GM12872 (cell line): ENCODE data around the gene SMCO4.

Experiments
- CTCF ChIP-seq: IDR thresholded peaks from 3 replicates; pipeline ENCODE4 v1.5.1; 2011; ENCODE audit warnings: low read depth, mild to moderate bottlenecking, low read length, moderate library complexity; ENCODE audit not compliant: insufficient read depth

Gene SMCO4

DNA sequence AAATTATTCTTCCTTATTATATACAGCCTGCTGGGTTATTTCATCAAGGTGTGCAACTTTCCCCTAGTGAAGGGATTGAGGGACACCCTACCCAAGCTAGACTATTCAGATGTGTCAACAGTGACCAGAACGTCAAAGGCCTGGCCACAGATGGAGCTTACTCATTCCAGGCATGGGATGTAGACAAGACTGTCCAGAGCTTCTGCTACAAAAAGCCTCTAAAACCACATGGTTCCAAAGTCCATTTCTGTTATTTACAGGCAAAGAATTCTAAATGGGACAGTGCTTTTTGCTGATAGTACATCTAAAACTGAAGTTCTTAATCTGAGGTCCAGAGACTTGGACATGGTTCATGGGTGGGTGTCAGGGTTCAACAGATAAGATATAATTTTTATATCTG lies 9.7 kb upstream of the SMCO4 start:
- TF ChIP-seq CTCF = no peak

DNA sequence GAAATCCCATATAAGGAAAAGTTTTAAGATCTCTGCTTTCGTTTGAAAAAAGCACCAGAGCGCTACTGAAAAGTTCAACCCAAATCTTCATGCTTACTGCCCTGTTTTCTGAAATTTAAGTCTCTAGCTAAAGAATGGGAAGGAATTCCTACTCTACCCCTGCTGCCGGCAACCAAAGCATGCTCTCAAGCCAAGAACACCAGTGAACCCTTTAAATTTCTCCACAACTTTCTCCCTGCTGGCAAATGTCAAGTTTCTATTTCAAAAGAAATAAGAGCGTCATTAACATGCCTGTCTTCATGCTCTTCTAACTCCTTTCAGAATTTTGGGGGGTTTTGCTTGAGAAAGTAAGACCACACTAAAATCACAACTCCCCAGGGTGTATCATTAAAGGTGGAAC lies 6.8 kb upstream of the SMCO4 start:
- no peak for TF ChIP-seq CTCF

DNA sequence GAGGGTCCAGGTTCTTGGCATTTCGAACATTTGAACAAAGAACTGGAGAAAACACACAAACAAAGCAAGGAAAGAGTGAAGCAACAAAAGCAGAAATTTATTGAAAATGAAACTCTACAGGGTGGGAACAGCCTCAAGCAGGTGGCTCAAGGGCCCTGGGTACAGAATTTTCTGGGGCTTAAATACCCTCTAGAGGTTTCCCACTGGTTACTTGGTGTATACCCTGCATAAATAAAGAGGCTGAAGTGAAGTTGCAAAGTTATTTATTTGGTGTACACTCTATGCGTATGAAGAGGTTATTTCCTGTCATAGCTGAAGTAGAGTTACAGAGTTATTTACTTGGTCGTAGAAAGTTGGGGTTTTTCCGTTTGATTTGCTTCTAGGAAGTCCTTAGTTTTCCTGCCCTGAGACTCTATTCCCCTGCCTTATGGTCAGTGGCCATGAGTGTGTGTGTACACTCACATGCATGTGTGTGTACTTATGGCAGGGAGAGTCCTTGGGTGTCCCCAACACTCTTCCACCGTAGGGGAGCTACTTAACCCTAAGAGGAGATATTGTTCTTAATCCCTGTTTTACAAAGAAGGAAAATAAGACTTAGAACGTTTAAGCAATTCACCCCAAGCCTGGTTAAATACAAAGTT lies 5.6 kb upstream of the SMCO4 start:
- TF ChIP-seq CTCF = no peak

GRCh38 chr11:93547773-93548172 lies 4.6 kb upstream of the SMCO4 start:
- no peak for TF ChIP-seq CTCF

GRCh38 chr11:93547028-93547427 lies 3.8 kb upstream of the SMCO4 start:
- no peak for TF ChIP-seq CTCF

GRCh38 chr11:93545566-93545965 lies 2.4 kb upstream of the SMCO4 start:
- no peak for TF ChIP-seq CTCF

GRCh38 chr11:93542811-93543229 lies 371 bp downstream of the SMCO4 start:
- no peak for TF ChIP-seq CTCF
